ENCODE data around the gene LILRB2.

DNA sequence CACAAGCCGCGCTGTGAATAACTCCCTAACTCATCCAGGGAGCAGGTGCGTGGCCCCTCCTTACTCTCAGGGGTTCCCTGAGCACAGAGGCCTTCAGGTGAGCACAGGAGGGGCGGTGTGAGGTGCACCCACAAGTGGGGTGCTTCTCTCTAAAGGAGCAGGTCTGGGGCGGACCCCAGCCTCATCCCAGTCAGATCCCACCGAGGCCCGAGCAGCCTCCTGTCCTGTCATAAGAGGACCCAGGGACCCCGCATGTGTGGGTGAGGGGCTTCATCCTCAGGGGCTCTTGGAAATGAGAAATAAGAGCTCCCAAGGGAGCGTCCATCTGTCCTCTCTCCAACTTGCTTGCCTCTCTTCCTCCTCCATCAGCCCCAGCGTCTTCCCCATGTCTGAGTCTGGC is 35.0 kb upstream of the LILRB2 start:
- TF ChIP-seq, protein P1, sequence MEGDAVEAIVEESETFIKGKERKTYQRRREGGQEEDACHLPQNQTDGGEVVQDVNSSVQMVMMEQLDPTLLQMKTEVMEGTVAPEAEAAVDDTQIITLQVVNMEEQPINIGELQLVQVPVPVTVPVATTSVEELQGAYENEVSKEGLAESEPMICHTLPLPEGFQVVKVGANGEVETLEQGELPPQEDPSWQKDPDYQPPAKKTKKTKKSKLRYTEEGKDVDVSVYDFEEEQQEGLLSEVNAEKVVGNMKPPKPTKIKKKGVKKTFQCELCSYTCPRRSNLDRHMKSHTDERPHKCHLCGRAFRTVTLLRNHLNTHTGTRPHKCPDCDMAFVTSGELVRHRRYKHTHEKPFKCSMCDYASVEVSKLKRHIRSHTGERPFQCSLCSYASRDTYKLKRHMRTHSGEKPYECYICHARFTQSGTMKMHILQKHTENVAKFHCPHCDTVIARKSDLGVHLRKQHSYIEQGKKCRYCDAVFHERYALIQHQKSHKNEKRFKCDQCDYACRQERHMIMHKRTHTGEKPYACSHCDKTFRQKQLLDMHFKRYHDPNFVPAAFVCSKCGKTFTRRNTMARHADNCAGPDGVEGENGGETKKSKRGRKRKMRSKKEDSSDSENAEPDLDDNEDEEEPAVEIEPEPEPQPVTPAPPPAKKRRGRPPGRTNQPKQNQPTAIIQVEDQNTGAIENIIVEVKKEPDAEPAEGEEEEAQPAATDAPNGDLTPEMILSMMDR (IDR thresholded peaks at IDR 0.05; ENCODE audit: low read length) = no peak
- TF ChIP-seq EZH2 (optimal IDR thresholded peaks at IDR 0.05; ENCODE audit: low read depth, low read length) (no peak), EZH2phosphoT487 (IDR thresholded peaks at IDR 0.05; ENCODE audit: low read length) (no peak)

Data from MM.1S (cell line).